Mesenchymal stem cell (in vitro differentiated cells and primary cell): ENCODE measurements around the gene MKRN3.

Source experiments
- DNase-seq: peaks from one replicate; pipeline ENCODE4 v3.0.0-alpha.2; 2013
- H2AFZ ChIP-seq: one replicate; pipeline ENCODE4 v1.6.1; 2013; ENCODE audit warnings: low read depth, mild to moderate bottlenecking, control low read depth, inconsistent platforms, low read length, moderate library complexity
- H2AK5ac ChIP-seq: 2 replicates; pipeline ENCODE4 v1.6.1; 2013; ENCODE audit warnings: low read length, moderate library complexity, mild to moderate bottlenecking, inconsistent platforms; ENCODE audit not compliant: severe bottlenecking
- H2BK120ac ChIP-seq: one replicate; pipeline ENCODE4 v1.6.1; 2013; ENCODE audit warnings: low read depth, mild to moderate bottlenecking, inconsistent platforms, low read length, moderate library complexity
- H2BK12ac ChIP-seq, 2 experiments: one replicate each; pipeline ENCODE4 v1.6.1; 2013; ENCODE audit warnings: inconsistent platforms in 2 of 2, low read length in 2 of 2, mild to moderate bottlenecking in 2 of 2, moderate library complexity in 2 of 2, control low read depth in 1 of 2
- H2BK15ac ChIP-seq: one replicate; pipeline ENCODE4 v1.6.1; 2013; ENCODE audit warnings: mild to moderate bottlenecking, low read depth, inconsistent platforms; ENCODE audit not compliant: poor library complexity, severe bottlenecking
- H2BK5ac ChIP-seq: 2 replicates; pipeline ENCODE4 v1.6.1; 2013; ENCODE audit warnings: low read depth, mild to moderate bottlenecking, low read length, control low read depth, inconsistent platforms; ENCODE audit not compliant: poor library complexity, severe bottlenecking
- H3K14ac ChIP-seq, 2 experiments: one replicate each; pipeline ENCODE4 v1.6.1; 2013; ENCODE audit warnings: inconsistent platforms in 2 of 2, low read length in 2 of 2, control low read depth in 1 of 2, mild to moderate bottlenecking in 1 of 2, moderate library complexity in 1 of 2
- H3K18ac ChIP-seq, 2 experiments: one replicate each; pipeline ENCODE4 v1.6.1; 2013; ENCODE audit warnings: inconsistent platforms in 2 of 2, low read length in 2 of 2, control low read depth in 1 of 2, low read depth in 1 of 2, mild to moderate bottlenecking in 1 of 2
- H3K23ac ChIP-seq, 2 experiments: one replicate each; pipeline ENCODE4 v1.6.1; 2013; ENCODE audit warnings: inconsistent platforms in 2 of 2, low read length in 2 of 2, mild to moderate bottlenecking in 2 of 2, moderate library complexity in 2 of 2, control low read depth in 1 of 2
- H3K27ac ChIP-seq: 2 replicates; pipeline ENCODE4 v1.5.1; 2013; ENCODE audit warnings: mild to moderate bottlenecking, moderate library complexity, low read length, control low read depth, inconsistent platforms; ENCODE audit not compliant: poor library complexity, severe bottlenecking
- H3K27me3 ChIP-seq, 2 experiments: 2 replicates each; pipeline versions ENCODE4 v1.6.1 to v1.7.0; 2013; ENCODE audit warnings: low read length in 2 of 2, mild to moderate bottlenecking in 2 of 2, moderate library complexity in 2 of 2, control low read depth in 1 of 2, inconsistent platforms in 1 of 2; ENCODE audit not compliant: control insufficient read depth in 1 of 2, insufficient read depth in 1 of 2
- H3K36me3 ChIP-seq, 2 experiments: 2 replicates each; pipeline versions ENCODE4 v1.6.1 to v1.7.0; 2013; ENCODE audit warnings: low read length in 2 of 2, control low read depth in 1 of 2, inconsistent platforms in 1 of 2, low read depth in 1 of 2, mild to moderate bottlenecking in 1 of 2; ENCODE audit not compliant: insufficient read depth in 2 of 2, control insufficient read depth in 1 of 2
- H3K4ac ChIP-seq, 2 experiments: one replicate each; pipeline ENCODE4 v1.6.1; 2013; ENCODE audit warnings: inconsistent platforms in 2 of 2, low read length in 2 of 2, mild to moderate bottlenecking in 2 of 2, moderate library complexity in 2 of 2, control low read depth in 1 of 2, low read depth in 1 of 2
- H3K4me1 ChIP-seq: 2 replicates; pipeline ENCODE4 v1.6.1; 2013; ENCODE audit warnings: low read depth, low read length, control low read depth; ENCODE audit not compliant: control insufficient read depth, insufficient read depth
- H3K4me2 ChIP-seq: 2 replicates; pipeline ENCODE4 v1.6.1; 2013; ENCODE audit warnings: low read length, mild to moderate bottlenecking, inconsistent platforms; ENCODE audit not compliant: poor library complexity, severe bottlenecking
- H3K4me3 ChIP-seq, 2 experiments: 2 replicates each; pipeline versions ENCODE4 v1.5.1 to v1.7.0; 2013; ENCODE audit warnings: low read length in 2 of 2, mild to moderate bottlenecking in 2 of 2, control low read depth in 1 of 2, low read depth in 1 of 2; ENCODE audit not compliant: insufficient read depth in 1 of 2
- H3K79me1 ChIP-seq: replicated peaks from 2 replicates; pipeline ENCODE4 v1.6.1; 2013; ENCODE audit warnings: mild to moderate bottlenecking, control low read depth, low read length, inconsistent platforms; ENCODE audit not compliant: poor library complexity, severe bottlenecking
- H3K9ac ChIP-seq: 2 replicates; pipeline ENCODE4 v1.7.0; 2013; ENCODE audit warnings: mild to moderate bottlenecking, low read length, moderate library complexity
- H3K9me3 ChIP-seq: 2 replicates; pipeline ENCODE4 v1.7.0; 2013; ENCODE audit warnings: mild to moderate bottlenecking, low read length; ENCODE audit not compliant: control insufficient read depth
- H4K8ac ChIP-seq: one replicate; pipeline ENCODE4 v1.6.1; 2013; ENCODE audit warnings: inconsistent platforms, mild to moderate bottlenecking, low read length, moderate library complexity
- H4K91ac ChIP-seq: one replicate; pipeline ENCODE4 v1.6.1; 2013; ENCODE audit warnings: mild to moderate bottlenecking, low read length, inconsistent platforms
- WGBS: methylation state at CpG from one replicate; pipeline ENCODE4 v1.1.7; 2013; ENCODE audit warnings: mixed read lengths; 5-methylcytosine and 5-hydroxymethylcytosine counted together

The MKRN3 gene

GRCh38 chr15:23569151-23569925 lies 3.9 kb downstream of the MKRN3 start:
- no peaks in the 10 kb centered on the region for H3K4me1 ChIP-seq
- no peak overlapping the region for H3K18ac ChIP-seq
- no peak overlapping the region for H4K8ac ChIP-seq
- no peak overlapping the region for H3K4me2 ChIP-seq
- H3K27me3 ChIP-seq, result peaks cover 0 to 4% of the 10 kb centered on the region in 2 experiments
- no peak overlapping the region for H4K91ac ChIP-seq
- no peak overlapping the region for H2AFZ ChIP-seq
- no peak for DNase-seq
- no peaks in the 10 kb centered on the region for H3K9me3 ChIP-seq
- no peak overlapping the region for H3K23ac ChIP-seq
- H3K4ac ChIP-seq, result no peak overlapping the region
- no peaks in the 10 kb centered on the region for H3K79me1 ChIP-seq
- H3K27ac ChIP-seq, result no peak overlapping the region
- no peak overlapping the region for H2BK12ac ChIP-seq
- no peak overlapping the region for H2BK5ac ChIP-seq
- no peaks in the 10 kb centered on the region for H3K36me3 ChIP-seq
- no peak overlapping the region for H3K4me3 ChIP-seq
- H3K9ac ChIP-seq, result no peak overlapping the region
- no peak overlapping the region for H2BK120ac ChIP-seq
- WGBS, result 33% methylated on average over 5 of the region's 5 CpGs
- no peak overlapping the region for H3K14ac ChIP-seq
- H2BK15ac ChIP-seq, result no peak overlapping the region
- H2AK5ac ChIP-seq, result no peak overlapping the region

- no peak overlapping the region for H2BK12ac ChIP-seq
- H4K91ac ChIP-seq, result no peak overlapping the region
- no peak overlapping the region for H3K18ac ChIP-seq
- H3K9ac ChIP-seq, result no peak overlapping the region
- H3K23ac ChIP-seq, result no peak overlapping the region
- no peak overlapping the region for H3K14ac ChIP-seq
- H3K27ac ChIP-seq, result no peak overlapping the region
- WGBS, result 35% methylated on average over 3 of the region's 3 CpGs
- H3K4ac ChIP-seq, result no peak overlapping the region
- H3K36me3 ChIP-seq, result no peaks in the 10 kb centered on the region
- H3K4me1 ChIP-seq, result no peaks in the 10 kb centered on the region
- no peak overlapping the region for H2AFZ ChIP-seq
- H4K8ac ChIP-seq, result no peak overlapping the region
- DNase-seq, result no peak
- no peak overlapping the region for H2BK5ac ChIP-seq
- H3K4me3 ChIP-seq, result no peak overlapping the region
- H3K9me3 ChIP-seq, result no peaks in the 10 kb centered on the region
- no peak overlapping the region for H2BK15ac ChIP-seq
- no peak overlapping the region for H2AK5ac ChIP-seq
- no peak overlapping the region for H3K4me2 ChIP-seq
- H2BK120ac ChIP-seq, result no peak overlapping the region
- H3K27me3 ChIP-seq, result peaks cover 0 to 4% of the 10 kb centered on the region in 2 experiments
- no peaks in the 10 kb centered on the region for H3K79me1 ChIP-seq
These were observed 5.0 kb downstream of the MKRN3 start for GRCh38 chr15:23570486-23570885.

DNA sequence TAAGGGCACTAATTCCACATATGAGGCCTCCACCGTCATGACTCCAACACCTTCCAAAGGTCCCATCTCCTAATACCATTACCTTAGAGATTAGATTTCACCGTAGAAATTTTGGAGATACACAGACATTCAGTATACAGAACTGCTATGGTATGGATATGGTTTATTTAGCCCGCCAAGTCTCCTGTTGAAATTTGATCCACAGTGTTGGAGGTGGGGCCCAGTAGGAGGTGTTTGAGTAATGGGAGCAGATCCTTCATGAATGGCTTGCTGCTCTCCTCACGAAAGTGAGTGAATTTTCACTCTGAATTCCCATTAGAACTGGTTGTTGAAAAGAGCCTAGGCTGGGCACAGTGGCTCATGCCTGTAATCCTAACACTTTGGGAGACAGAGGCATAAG lies 7.4 kb downstream of the MKRN3 start:
- Histone ChIP-seq H4K91ac (no peak overlapping the region), H3K4me1 (no peaks in the 10 kb centered on the region), H3K36me3 (no peaks in the 10 kb centered on the region), H2BK12ac (no peak overlapping the region), H2BK120ac (no peak overlapping the region), H2AFZ (no peak overlapping the region), H3K9ac (no peak overlapping the region), H3K79me1 (no peaks in the 10 kb centered on the region), H3K4ac (no peak overlapping the region), H4K8ac (no peak overlapping the region), H3K23ac (no peak overlapping the region), H3K18ac (no peak overlapping the region), H3K9me3 (no peaks in the 10 kb centered on the region), H2BK15ac (no peak overlapping the region), H3K27ac (no peak overlapping the region), H3K4me3 (no peak overlapping the region), H3K14ac (no peak overlapping the region), H3K4me2 (no peak overlapping the region), H2AK5ac (no peak overlapping the region), H2BK5ac (no peak overlapping the region), H3K27me3 (peaks cover 0 to 4% of the 10 kb centered on the region in 2 experiments)
- no peak for DNase-seq
- WGBS, result 67% methylated on average over 4 of the region's 4 CpGs

GRCh38 chr15:23574742-23575141 lies 9.3 kb downstream of the MKRN3 start:
- no peak overlapping the region for H2AK5ac ChIP-seq
- H3K27ac ChIP-seq, result no peak overlapping the region
- no peaks in the 10 kb centered on the region for H3K79me1 ChIP-seq
- no peak overlapping the region for H3K4ac ChIP-seq
- H3K18ac ChIP-seq, result no peak overlapping the region
- no peak overlapping the region for H4K91ac ChIP-seq
- no peak overlapping the region for H2BK12ac ChIP-seq
- H3K36me3 ChIP-seq, result no peaks in the 10 kb centered on the region
- H2AFZ ChIP-seq, result no peak overlapping the region
- no peak for DNase-seq
- H3K23ac ChIP-seq, result no peak overlapping the region
- H3K9ac ChIP-seq, result no peak overlapping the region
- no peak overlapping the region for H2BK5ac ChIP-seq
- no peak overlapping the region for H2BK15ac ChIP-seq
- H3K4me3 ChIP-seq, result no peak overlapping the region
- no peak overlapping the region for H3K14ac ChIP-seq
- H3K9me3 ChIP-seq, result no peaks in the 10 kb centered on the region
- no peaks in the 10 kb centered on the region for H3K4me1 ChIP-seq
- 31% methylated on average over 3 of the region's 3 CpGs for WGBS
- H4K8ac ChIP-seq, result no peak overlapping the region
- H3K4me2 ChIP-seq, result no peak overlapping the region
- no peaks in the 10 kb centered on the region for H3K27me3 ChIP-seq
- H2BK120ac ChIP-seq, result no peak overlapping the region
